Activated CD8-positive, alpha-beta memory T cell treated with anti-CD3 and anti-CD28 coated beads for 1 hour (primary cell): ENCODE measurements around the gene CCDC178.

Experiments
- DNase-seq, 2 donors: peaks; one replicate each; pipeline ENCODE4 v3.0.0-alpha.2; 2020; ENCODE audit warnings: low read depth in 1 of 2; ENCODE audit errors: extremely low read depth in 1 of 2

Gene CCDC178

DNA sequence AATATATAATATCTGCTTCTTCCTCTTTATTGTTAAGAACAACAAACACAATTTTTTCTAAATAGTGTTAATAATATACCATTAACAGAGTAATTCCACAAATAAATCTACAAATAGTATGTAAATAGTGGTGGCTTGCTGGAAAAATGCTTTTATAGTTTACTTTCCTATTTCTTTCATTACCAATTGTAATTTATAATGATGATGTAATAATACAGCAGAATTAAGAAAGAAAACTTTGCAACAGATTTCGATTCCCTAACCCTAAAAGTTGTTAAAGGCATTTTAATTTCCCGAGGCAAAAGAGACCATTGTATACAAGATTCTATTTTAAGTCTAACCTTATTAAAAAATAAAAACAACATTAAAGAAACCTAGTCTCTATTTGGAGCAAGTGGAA, 307.9 kb downstream of the CCDC178 start:
- DNase-seq = no peak

DNA sequence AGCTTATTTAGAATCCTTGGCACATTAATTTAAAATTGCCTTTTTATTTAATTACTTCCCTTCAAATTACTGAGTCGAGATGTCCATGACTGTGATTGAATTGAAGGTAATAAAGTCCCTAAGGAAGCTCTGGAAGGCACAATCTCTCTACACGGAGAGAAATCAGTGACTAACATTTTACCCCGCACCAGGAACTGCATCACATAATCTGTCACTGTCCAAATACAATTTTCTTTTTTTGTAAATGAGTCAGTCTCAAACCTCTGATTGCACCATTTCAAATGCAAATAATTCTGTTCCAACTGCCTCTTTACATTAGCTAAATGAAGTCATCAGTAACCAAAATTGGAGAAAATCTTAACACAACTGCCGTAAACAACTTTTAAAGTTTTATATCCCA, 311.9 kb downstream of the CCDC178 start:
- DNase-seq = no peak

GRCh38 chr18:33123862-33124518, 316.5 kb downstream of the CCDC178 start:
- DNase-seq = no peak

DNA sequence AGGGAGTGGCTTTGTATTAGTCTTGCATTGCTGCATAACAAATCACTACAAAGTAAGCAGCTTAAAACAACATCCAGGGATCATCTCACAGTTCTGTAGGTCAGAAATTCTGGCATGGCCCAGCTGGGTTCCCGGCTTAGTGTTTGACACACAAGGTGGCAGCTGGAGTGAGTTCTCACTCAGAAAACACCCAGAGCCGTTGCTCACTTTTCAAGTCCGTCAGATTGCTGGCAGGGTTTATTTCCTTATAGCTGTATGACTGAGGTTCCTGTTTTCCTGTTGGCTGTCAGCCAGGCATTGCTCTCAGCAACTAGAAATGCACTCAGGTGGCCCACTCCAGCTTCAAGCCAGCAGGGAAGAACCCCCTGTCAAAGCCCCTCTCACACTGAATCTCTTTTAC, 324.1 kb downstream of the CCDC178 start:
- DNase-seq = no peak

DNA sequence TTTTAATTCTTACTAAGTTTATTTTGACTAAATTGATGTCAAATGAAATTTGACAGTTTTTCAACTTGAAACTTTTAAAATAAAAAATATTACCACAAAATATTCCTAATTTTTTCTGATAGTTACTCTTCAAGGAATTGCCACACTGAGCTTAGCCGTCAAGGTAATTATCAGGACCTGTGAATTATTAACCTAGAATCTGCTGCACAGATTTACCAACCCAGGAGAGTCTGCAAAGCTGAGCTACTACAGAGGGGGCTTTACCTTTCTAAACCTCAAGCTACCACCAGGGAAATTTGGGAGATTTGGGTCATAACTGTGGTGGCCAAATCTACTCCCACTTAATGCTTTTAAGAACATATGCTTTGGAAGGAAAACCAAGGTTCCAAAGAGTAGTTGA, 324.6 kb downstream of the CCDC178 start:
- no peak for DNase-seq

- DNase-seq = no peak
These were observed 325.0 kb downstream of the CCDC178 start for GRCh38 chr18:33115476-33115875.

- no peak for DNase-seq
These were observed 325.8 kb downstream of the CCDC178 start for GRCh38 chr18:33114749-33115148.

GRCh38 chr18:33113416-33113815, 327.1 kb downstream of the CCDC178 start:
- no peak for DNase-seq

- DNase-seq = no peak
These were observed 333.0 kb downstream of the CCDC178 start for GRCh38 chr18:33107511-33107910.

GRCh38 chr18:33101316-33101715, 339.2 kb downstream of the CCDC178 start:
- DNase-seq = no peak

GRCh38 chr18:33099626-33100025, 340.9 kb downstream of the CCDC178 start:
- DNase-seq = no peak

- DNase-seq = no peak
These were observed 343.4 kb downstream of the CCDC178 start for GRCh38 chr18:33097126-33097525.

GRCh38 chr18:33090461-33090860, 350.1 kb downstream of the CCDC178 start:
- DNase-seq = no peak

- DNase-seq = no peak
These were observed 363.9 kb downstream of the CCDC178 start for GRCh38 chr18:33076601-33077000.

- no peak for DNase-seq
These were observed 366.4 kb downstream of the CCDC178 start for GRCh38 chr18:33074125-33074524.

DNA sequence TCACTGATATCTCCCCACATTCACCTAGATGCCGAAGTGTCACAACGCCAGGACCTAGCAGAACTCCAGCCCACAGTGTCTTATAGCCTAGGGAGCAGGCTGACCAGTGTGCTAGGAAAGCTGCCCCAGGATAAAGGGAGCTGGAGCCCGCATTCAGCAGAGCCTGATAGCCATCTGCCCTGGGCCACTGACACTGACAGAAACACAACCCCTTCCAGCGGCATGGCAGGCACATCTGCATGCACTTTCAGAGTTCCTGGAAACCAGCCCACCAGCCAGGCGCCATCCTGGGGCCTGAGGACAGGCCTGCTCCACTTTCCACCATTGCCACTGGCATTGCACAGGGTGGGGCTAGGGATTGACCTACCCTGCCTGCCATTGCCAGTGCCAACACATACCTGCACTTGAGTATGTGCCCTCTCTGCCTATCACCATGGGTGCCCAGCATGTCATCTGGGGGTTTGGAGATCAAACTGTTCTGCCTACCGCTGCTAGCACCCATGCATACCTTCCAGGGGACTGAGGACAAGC, 377.6 kb downstream of the CCDC178 start:
- no peak for DNase-seq

- DNase-seq = no peak
These were observed 387.6 kb downstream of the CCDC178 start for GRCh38 chr18:33052886-33053285.

DNA sequence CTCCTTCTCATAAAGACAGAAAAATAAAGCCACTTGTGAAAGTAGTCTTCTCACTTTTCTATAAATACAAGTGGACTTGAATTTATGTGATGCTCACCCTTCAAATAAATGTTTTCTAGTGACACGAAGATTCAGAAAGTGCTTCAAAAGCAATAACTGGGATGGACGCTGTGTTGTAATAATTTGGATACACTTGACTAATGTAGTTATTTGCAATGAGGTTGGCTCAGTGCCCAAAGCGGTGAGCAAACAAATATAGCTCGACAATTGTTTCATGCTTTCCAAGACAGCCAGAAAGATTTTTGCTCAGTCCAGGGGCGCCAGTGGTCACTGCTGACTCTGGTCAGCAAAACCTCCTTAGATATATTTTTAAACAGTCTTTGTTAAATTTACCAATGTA, 389.1 kb downstream of the CCDC178 start:
- no peak for DNase-seq

DNA sequence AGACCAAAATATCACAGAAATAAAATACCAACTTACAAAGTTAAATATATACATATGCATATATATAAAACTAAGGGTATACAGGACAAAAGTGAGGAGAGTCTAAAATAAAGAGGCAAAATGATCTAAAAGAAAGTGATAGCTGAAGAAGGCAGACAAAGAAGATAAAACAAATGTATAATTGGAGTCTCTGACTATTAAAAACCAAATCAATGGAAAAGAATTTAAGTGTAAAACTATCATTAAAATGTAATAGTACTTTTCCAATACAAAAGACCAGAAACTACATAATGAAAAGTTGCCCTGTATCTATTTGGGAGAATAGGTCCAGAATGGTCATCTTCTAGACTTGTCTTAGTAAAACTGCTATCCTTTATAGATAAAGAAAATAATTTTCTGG, 400.3 kb downstream of the CCDC178 start:
- no peak for DNase-seq

DNA sequence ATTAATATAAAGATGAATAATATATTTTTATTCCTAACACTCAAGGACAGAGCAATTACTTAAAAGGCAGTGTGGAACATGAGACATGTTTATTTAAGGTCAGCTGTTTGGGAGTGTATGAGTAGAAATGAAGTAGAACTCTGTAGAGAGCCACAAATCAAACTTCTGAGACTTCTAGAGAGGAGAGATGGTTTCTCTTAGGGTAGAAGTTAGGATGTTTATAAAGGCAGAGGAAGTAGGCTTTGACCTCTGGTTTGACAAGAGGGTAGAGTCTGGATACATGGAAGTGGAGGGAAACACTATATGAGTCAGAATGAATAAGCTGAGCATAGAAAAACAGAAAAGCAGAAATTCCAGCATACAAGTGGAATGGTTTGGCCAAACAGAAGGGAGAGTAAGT, 405.6 kb downstream of the CCDC178 start:
- no peak for DNase-seq

DNA sequence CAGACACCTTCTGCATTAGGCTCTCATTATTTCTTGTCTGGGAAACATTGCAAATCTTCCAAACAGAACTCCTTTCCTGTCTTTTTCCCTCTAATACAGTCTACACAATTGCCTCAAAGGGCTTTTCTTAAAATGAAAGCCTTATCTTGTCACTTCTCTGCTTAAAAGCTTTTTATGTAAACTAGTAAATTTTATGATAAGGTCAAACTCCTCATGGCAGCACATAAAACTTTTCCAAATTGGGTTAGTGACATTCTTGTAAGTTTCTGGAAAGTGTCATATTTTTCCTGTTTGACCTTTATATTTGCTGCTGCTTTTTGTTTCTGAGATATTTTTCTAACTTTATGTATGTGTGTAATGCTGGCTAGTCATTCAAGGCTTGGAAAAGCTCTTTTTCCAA, 406.3 kb downstream of the CCDC178 start:
- no peak for DNase-seq

- DNase-seq = no peak
These were observed 418.2 kb downstream of the CCDC178 start for GRCh38 chr18:33022370-33022769.

- no peak for DNase-seq
These were observed 419.6 kb downstream of the CCDC178 start for GRCh38 chr18:33020877-33021276.
